ENCODE results near the gene ERGIC1. TPM values are rescaled to one million over a fixed set of nuclear protein-coding genes. Genes with fewer than 3 reads are reported as not detected.

The ERGIC1 gene
- total and polyA plus RNA-seq, 2 of the 13 experiments (the other 11 are each of a cell fraction or from before 2014, with no cell fraction given): 78.5 to 184 TPM

- no peak overlapping the region for H2AFZ ChIP-seq (ENCODE audit: low read length)
- peaks cover 11% of the 10 kb centered on the region; the same call in 1 of the 2 replicates for H4K20me1 ChIP-seq (ENCODE audit: insufficient read depth, low read length)
- no peak for ATAC-seq
- no peak for DNase-seq (ENCODE audit: low spot score)
- H3K9me3 ChIP-seq (ENCODE audit: low read length): no peaks in the 10 kb centered on the region
- ChIA-PET CTCF (ENCODE audit: low intra/inter-chr PET ratio, low total read pairs) (no interaction called here), POLR2A (interaction anchor here (0.6 to 5.6 kb wide), 10 partner anchors 18 to 121 kb away, joined by 3 to 50 read pairs (median 6); partner anchors contain the start of gene DUSP1)
- peak overlapping the region; percentile 90 for H3K27ac ChIP-seq (ENCODE audit: extremely low read length, insufficient read depth, low read length)
- H3K27me3 ChIP-seq (ENCODE audit: control insufficient read depth in 1 of 2, insufficient read depth in 2 of 2, low read length in 2 of 2): no peaks in the 10 kb centered on the region; a peak in 1 of 5 replicates
- no peak for FAIRE-seq
- H3K4me1 ChIP-seq (ENCODE audit: insufficient read depth, low read length): peaks cover 70% of the 10 kb centered on the region
- peak overlapping the region; percentile 83 to 95 (median 86) for H3K4me3 ChIP-seq (replicated peaks in 1 of 3; ENCODE audit: insufficient read depth in 1 of 3, low read depth in 2 of 3, low read length in 3 of 3)
- intact Hi-C loops (cut with micrococcal nuclease; ENCODE audit: unreplicated experiment) (loop anchor here (1.0 to 2.0 kb wide), 2 partner anchors 17 to 69 kb away; no protein-coding TSS in a partner anchor), in situ Hi-C loops (cut with HindIII; ENCODE audit: extremely low pct_ligation_motif_present, low pct_unique_long_range_greater_than_20kb) (no loop called here)
- peak overlapping the region; percentile 95 for H3K4me2 ChIP-seq (ENCODE audit: low read depth, low read length)
- 48% methylated on average over 4 of the region's 13 CpGs for WGBS (ENCODE audit: low lambda C conversion rate)
- BruUV-seq (replicated peaks): TSS peak; percentile 46
- H3K79me2 ChIP-seq (ENCODE audit: insufficient read depth, low read length): peaks cover 56% of the 10 kb centered on the region
- H3K9ac ChIP-seq (ENCODE audit: insufficient read depth, low read depth, low read length): peak overlapping the region; percentile 89
- H3K36me3 ChIP-seq (replicated peaks in 1 of 2; ENCODE audit: control insufficient read depth in 1 of 2, insufficient read depth in 2 of 2, low read length in 2 of 2): peaks cover 2 to 11% of the 10 kb centered on the region in 2 experiments
- no peak for TF ChIP-seq SAFB2 (CRISPR knock-in tag; IDR thresholded peaks at IDR 0.05; ENCODE audit: borderline replicate concordance, low read depth)
- no peak for TF ChIP-seq SMARCC2 (IDR thresholded peaks at IDR 0.05)
- TF ChIP-seq ZMYM3 (CRISPR knock-in tag; IDR thresholded peaks at IDR 0.05): no peak
- TF ChIP-seq HBP1 (CRISPR knock-in tag; IDR thresholded peaks at IDR 0.05; ENCODE audit: low read depth): no peak
- no peak for TF ChIP-seq GABPA (IDR thresholded peaks at IDR 0.05; ENCODE audit: low read depth, low read length)
- TF ChIP-seq GABPA (CRISPR knock-in tag; IDR thresholded peaks at IDR 0.05; ENCODE audit: low read depth): 0 out of 2 replicates have a peak, but pooled peaks have one; percentile 4
- no peak for TF ChIP-seq FIP1L1 (IDR thresholded peaks at IDR 0.05; ENCODE audit: borderline replicate concordance, insufficient read depth, low read depth, low read length)
- 0 out of 2 replicates have a peak, but pooled peaks have one; percentile 9 for TF ChIP-seq ZMYM4 (CRISPR knock-in tag; IDR thresholded peaks at IDR 0.05)
- peak; percentile 80 for TF ChIP-seq ZNF629 (CRISPR knock-in tag; conservative IDR thresholded peaks at IDR 0.05)
- no peak for TF ChIP-seq ZNF670 (CRISPR knock-in tag; IDR thresholded peaks at IDR 0.05; ENCODE audit: borderline replicate concordance)
- peak; percentile 17; the same call in 1 of the 2 replicates for TF ChIP-seq ZBTB38 (CRISPR knock-in tag; IDR thresholded peaks at IDR 0.05)
- TF ChIP-seq ZNF687 (CRISPR knock-in tag; IDR thresholded peaks at IDR 0.05): 0 out of 2 replicates have a peak, but pooled peaks have one; percentile 10
- TF ChIP-seq ZSCAN5A (CRISPR knock-in tag; IDR thresholded peaks at IDR 0.05; ENCODE audit: borderline replicate concordance): no peak
- no peak for TF ChIP-seq FOXK1 (CRISPR knock-in tag; IDR thresholded peaks at IDR 0.05; ENCODE audit: borderline replicate concordance, low read depth)
These were observed 1.4 kb downstream of the ERGIC1 start for GRCh38 chr5:172835290-172835993.
